Measurements from ENCODE around the gene SEPTIN11. TPM values are rescaled to one million over a fixed set of nuclear protein-coding genes. Genes with fewer than 3 reads are reported as not detected.

The SEPTIN11 gene
- total RNA-seq, 1 donor from 2014 or later = 460 TPM

GRCh38 chr4:76948443-76949275, 893 bp upstream of the SEPTIN11 start:
- peaks cover 56% of the 10 kb centered on the region for H3K4me1 Mint-ChIP-seq (ENCODE audit: unreplicated experiment)
- peak; percentile 89 for DNase-seq (ENCODE audit: extremely low spot score, unreplicated experiment)
- no peaks in the 10 kb centered on the region for H3K9me3 Mint-ChIP-seq (ENCODE audit: unreplicated experiment)
- no peaks in the 10 kb centered on the region for H3K27me3 Mint-ChIP-seq (ENCODE audit: unreplicated experiment)
- TF ChIP-seq, protein P1, sequence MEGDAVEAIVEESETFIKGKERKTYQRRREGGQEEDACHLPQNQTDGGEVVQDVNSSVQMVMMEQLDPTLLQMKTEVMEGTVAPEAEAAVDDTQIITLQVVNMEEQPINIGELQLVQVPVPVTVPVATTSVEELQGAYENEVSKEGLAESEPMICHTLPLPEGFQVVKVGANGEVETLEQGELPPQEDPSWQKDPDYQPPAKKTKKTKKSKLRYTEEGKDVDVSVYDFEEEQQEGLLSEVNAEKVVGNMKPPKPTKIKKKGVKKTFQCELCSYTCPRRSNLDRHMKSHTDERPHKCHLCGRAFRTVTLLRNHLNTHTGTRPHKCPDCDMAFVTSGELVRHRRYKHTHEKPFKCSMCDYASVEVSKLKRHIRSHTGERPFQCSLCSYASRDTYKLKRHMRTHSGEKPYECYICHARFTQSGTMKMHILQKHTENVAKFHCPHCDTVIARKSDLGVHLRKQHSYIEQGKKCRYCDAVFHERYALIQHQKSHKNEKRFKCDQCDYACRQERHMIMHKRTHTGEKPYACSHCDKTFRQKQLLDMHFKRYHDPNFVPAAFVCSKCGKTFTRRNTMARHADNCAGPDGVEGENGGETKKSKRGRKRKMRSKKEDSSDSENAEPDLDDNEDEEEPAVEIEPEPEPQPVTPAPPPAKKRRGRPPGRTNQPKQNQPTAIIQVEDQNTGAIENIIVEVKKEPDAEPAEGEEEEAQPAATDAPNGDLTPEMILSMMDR (IDR thresholded peaks at IDR 0.05) = peak; percentile 36
- H3K4me3 Mint-ChIP-seq (ENCODE audit: unreplicated experiment) = peak overlapping the region; percentile 89
- H3K27ac Mint-ChIP-seq (ENCODE audit: unreplicated experiment) = peak overlapping the region; percentile 97
- peaks cover 18% of the 10 kb centered on the region for H3K36me3 Mint-ChIP-seq (ENCODE audit: unreplicated experiment)

DNA sequence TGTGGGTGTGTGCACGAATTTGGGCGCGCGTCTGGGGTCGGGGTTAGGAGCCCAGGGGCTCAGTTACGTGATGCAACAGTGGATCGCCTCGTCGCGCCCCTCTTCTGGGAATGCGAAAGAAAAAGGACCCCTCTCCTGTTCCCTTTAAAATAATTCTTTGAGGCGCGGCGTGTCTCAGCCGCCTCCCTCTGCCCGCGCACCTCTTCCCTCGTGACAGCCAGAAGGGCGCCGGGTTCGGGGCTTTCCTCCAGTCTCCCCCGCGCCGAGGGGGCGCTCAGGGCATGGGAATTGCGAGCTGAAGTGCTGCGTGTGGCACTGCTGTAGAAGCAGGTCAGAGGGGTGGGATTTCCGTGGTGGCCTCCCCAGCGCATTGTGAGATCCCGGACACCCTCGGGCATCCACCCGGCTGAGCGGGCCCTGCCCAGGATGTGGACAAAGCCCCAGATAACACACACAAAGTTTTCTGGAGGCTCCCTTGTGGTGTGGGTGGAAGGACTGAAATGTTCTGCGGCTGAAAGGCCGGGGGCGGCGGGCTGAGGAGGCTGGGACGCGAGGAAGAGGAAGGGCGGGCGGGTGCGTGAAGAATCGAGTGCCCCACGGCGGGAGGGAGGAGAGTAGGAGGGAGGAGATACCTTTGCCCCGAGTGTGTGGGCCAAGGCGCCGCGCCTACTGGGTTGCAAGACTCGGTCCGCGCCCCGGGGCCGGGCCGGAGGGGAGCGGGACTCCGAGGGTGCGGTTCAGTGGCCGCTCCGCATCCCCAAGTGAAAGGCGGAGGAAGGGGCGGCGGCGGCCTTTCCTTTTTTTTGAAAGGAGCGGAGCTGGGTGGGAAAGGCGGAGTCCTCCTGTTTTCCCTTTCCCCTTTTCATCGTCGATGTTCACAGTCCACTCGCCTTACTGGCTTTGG, 752 bp downstream of the SEPTIN11 start:
- H3K27me3 Mint-ChIP-seq (ENCODE audit: unreplicated experiment) = no peaks in the 10 kb centered on the region
- DNase-seq (ENCODE audit: extremely low spot score, unreplicated experiment) = no peak
- no peaks in the 10 kb centered on the region for H3K9me3 Mint-ChIP-seq (ENCODE audit: unreplicated experiment)
- H3K36me3 Mint-ChIP-seq (ENCODE audit: unreplicated experiment) = peaks cover 19% of the 10 kb centered on the region
- peak overlapping the region; percentile 97 for H3K27ac Mint-ChIP-seq (ENCODE audit: unreplicated experiment)
- H3K4me3 Mint-ChIP-seq (ENCODE audit: unreplicated experiment) = peak overlapping the region; percentile 89
- TF ChIP-seq, protein P1 (IDR thresholded peaks at IDR 0.05) = peak; percentile 21
- peaks cover 65% of the 10 kb centered on the region for H3K4me1 Mint-ChIP-seq (ENCODE audit: unreplicated experiment)

DNA sequence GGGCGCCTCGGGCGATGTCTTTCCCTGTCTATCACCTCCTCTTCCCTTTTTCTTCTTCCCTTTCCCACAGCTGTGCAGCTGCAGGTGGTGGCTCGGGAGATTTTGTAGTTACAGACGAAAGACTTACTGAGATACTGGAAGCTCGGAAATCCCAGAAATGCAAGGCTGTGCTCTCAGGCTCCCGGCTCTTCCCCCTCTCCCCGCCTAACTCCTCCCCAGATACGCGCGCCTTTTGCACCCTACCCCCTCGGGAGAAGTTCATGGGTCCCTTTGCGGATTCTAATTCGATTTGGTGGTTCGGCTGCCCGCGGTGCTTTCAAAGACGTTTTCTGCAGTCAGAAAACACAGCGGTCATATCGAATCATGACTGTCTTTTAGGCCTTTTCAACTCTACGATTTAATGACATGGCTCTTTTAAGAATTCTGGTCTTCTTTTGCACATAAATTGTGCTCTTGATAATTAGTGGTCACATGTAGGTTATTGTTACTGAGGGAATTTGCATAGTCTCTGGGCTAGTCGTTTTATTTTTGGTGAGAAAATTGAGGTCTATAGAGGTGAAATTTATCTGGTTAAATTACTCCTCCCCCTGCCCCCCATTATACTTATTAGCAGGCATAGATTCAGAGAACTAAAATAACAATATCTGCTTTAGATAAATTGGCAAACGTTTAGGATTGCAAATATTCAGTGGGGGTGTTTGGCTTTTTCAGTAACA, 1.6 kb downstream of the SEPTIN11 start:
- peak overlapping the region; percentile 89 for H3K4me3 Mint-ChIP-seq (ENCODE audit: unreplicated experiment)
- DNase-seq (ENCODE audit: extremely low spot score, unreplicated experiment) = no peak
- H3K27ac Mint-ChIP-seq (ENCODE audit: unreplicated experiment) = peak overlapping the region; percentile 97
- H3K27me3 Mint-ChIP-seq (ENCODE audit: unreplicated experiment) = no peaks in the 10 kb centered on the region
- H3K9me3 Mint-ChIP-seq (ENCODE audit: unreplicated experiment) = no peaks in the 10 kb centered on the region
- TF ChIP-seq, protein P1 (IDR thresholded peaks at IDR 0.05) = no peak
- H3K36me3 Mint-ChIP-seq (ENCODE audit: unreplicated experiment) = peaks cover 21% of the 10 kb centered on the region
- H3K4me1 Mint-ChIP-seq (ENCODE audit: unreplicated experiment) = peaks cover 69% of the 10 kb centered on the region

- peak overlapping the region; percentile 97 for H3K27ac Mint-ChIP-seq (ENCODE audit: unreplicated experiment)
- H3K4me3 Mint-ChIP-seq (ENCODE audit: unreplicated experiment) = peak overlapping the region; percentile 89
- DNase-seq (ENCODE audit: extremely low spot score, unreplicated experiment) = no peak
- TF ChIP-seq, protein P1 (IDR thresholded peaks at IDR 0.05) = peak; percentile 27
- H3K36me3 Mint-ChIP-seq (ENCODE audit: unreplicated experiment) = peaks cover 20% of the 10 kb centered on the region
- H3K27me3 Mint-ChIP-seq (ENCODE audit: unreplicated experiment) = no peaks in the 10 kb centered on the region
- H3K9me3 Mint-ChIP-seq (ENCODE audit: unreplicated experiment) = no peaks in the 10 kb centered on the region
- H3K4me1 Mint-ChIP-seq (ENCODE audit: unreplicated experiment) = peaks cover 69% of the 10 kb centered on the region
Observed at GRCh38 chr4:76951672-76952010, 2.1 kb downstream of the SEPTIN11 start.
